Left renal pelvis (tissue), 4 donors: ENCODE results near the gene WDR38. TPM values are rescaled to one million over a fixed set of nuclear protein-coding genes. Genes with fewer than 3 reads are reported as not detected.

Experiments used
- DNase-seq, 4 donors: peaks; one replicate each; pipeline ENCODE4 v3.0.0-alpha.2; 2013; ENCODE audit warnings: low read depth in 4 of 4, low spot score in 3 of 4
- polyA plus RNA-seq, 4 donors: library from polyadenylated mRNA; unstranded; fragments of 120-200 nt; gene quantifications; one replicate each; pipeline ENCODE4 v1.2.1, GENCODE V29; 2013; ENCODE audit not compliant: insufficient read length in 4 of 4

Gene WDR38
- polyA plus RNA-seq, 4 donors = 0.11 to 0.60 (median 0.25) TPM

DNA sequence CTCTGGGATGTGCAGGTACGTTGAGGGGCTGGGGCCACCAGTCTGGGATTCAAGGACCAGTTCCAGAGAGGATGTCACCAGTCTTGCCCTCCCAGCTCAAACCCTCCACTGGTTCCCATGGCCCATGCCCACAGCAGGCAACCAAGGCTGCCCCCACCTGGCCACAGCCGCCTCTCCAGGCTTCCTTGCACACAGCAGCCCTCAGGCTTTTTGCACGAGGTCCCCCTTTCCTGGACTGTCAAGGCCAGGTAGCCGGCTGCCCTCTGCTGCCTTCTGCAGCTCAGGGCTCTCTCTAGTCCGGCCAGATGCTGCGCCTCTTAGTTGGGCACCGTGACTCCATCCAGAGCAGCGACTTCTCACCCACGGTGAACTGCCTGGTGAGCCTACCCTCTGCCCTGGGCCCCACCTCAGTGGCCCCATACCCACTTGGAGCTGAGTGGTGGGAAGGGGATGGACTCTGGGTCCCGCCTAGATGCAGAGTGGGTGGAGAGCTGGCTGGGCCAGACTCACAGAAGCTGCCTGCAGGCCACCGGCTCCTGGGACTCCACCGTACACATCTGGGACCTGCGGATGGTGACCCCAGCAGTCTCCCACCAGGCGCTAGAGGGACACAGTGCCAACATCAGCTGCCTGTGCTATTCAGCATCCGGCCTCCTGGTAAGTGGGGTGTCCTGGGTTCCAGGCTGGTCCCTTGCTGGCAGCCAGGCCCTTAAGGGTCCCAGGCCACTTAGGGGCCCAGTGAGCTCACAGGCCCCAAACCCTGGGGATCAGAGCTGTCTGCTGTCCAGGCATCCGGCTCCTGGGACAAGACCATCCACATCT, 2.9 kb downstream of the WDR38 start:
- no peak for DNase-seq

DNA sequence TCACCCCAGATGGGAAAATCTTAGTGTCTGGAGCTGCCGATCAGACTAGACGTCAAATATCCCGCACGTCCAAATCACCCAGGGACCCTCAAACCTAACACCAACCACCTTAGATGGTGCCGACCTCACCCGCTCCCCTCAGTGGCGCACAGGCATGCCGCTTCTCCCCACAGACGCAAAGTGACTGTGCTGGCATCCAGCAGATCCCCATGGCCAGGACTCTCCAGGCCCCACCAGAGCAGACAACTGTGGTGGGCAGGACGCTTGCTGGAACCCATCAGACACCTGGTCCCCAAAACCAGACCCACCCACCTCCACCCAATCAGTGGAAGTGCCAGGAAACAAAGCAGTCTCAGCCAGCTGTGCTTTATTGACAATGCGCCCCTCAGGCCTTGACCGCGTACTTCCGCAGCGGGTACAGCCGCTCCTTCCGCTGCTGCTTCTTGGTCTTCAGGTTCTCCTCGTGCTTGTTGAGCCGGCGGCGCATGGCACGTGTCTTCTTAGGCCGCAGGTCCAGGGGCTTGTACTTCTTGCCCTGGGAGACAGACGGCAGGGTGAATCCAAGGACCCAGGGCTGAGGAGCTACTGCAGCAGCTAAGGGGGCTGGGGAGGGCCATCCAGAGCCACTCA, 4.4 kb downstream of the WDR38 start:
- no peak for DNase-seq

DNA sequence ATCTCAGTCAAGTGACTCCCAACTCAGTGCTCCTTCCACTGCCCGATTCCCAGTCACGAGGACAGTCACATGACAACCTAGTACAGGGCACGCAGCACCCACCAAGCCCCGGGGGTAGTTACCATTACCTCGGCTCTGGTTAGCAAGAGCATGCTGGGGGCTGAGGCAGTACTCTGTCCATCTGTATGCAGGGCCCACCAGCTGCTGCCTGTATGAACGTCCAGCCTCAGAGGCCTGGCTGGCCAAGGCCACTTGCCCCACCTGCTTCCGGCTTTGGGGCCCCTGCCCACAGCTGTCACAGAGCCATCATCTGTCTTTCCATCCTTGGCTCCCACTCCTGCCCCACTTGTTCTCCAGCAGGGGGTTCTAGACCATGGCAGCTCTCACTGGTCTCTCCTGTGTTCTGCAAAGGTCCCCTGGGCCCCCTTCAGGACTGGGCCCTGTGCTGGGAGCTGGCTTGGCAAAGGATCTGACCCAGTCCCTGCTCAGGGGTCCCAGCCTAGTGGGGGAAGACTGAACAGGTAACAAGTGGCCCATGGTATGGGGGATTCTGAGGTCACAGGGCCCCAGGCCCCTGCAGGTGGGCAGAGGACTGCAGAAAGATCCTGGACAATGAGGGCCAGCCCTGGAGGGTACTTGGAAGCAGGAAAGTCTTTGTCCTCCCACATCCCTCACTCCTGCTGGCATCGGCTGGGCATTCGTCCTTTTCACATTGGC, 5.2 kb downstream of the WDR38 start:
- no peak for DNase-seq

DNA sequence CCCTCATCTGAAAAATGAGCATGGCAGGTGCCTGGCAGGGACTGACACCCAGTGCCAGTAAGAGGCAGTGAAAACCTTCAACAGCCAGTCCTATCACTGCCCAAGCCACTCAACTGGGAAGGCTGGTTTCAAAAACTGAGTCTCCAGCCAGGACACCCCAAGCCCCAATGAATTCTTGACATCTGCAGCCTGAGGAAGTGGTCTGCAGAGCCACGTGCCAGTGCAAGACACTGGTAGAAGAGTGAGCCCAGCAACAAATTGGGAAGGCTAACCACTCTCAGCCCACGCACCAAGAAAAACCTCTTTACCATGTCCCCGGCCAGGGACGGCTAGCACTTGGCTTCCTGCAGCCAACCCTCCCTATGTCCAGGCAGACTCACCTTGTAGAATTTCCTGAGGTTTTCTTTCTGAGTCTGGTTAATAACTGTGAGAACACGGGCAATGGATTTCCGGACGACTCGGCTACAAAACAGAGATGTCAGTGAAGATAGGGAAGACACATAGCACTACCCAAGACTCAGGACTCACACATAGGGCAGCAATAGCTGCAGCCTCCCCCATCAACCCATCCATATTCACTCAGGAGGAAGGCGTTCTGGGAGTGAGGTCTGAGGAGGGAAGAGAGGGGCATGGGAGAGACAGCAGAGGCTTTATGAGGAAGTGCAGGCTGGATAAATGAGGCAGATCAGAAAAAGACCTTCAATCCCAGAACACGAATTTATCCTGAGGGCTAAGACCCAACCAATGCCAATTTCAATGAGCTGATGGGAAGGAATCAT, 6.7 kb downstream of the WDR38 start:
- no peak for DNase-seq

DNA sequence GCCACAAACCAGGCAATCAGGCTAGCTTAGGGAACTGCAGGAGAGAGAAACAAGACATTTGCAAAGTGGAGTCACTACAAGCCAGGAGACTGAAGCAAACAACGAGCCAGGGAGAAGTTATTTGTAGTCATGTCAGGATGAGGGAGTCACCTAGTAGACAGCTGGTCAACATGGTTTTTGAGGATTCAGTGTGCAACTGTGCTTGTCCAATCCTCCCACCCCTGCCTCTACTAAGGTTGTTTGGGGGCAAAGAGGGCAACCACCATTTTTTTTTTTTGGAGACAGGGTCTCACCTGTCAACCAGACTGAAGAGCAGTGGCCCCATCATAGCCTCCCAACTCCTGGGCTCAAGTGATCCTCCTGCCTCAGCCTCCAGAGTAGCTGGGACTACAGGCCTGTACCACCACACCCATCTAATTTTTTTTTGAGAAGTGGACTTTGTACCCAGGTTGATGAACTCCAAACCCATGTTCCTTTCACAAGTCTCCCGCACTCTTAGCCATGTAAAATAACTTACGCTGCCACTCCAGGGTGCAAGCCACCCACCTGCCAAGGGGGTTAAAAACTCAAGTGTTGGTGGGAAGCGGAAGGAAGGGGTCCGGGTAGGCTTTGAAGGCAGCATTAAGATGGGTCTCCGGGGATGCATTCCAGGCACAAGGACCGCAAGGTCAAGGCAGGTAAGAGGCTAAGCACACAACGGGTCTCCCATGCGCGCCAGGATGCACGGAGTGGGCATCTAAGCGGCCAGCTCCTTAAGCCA, 7.5 kb downstream of the WDR38 start:
- DNase-seq = no peak

DNA sequence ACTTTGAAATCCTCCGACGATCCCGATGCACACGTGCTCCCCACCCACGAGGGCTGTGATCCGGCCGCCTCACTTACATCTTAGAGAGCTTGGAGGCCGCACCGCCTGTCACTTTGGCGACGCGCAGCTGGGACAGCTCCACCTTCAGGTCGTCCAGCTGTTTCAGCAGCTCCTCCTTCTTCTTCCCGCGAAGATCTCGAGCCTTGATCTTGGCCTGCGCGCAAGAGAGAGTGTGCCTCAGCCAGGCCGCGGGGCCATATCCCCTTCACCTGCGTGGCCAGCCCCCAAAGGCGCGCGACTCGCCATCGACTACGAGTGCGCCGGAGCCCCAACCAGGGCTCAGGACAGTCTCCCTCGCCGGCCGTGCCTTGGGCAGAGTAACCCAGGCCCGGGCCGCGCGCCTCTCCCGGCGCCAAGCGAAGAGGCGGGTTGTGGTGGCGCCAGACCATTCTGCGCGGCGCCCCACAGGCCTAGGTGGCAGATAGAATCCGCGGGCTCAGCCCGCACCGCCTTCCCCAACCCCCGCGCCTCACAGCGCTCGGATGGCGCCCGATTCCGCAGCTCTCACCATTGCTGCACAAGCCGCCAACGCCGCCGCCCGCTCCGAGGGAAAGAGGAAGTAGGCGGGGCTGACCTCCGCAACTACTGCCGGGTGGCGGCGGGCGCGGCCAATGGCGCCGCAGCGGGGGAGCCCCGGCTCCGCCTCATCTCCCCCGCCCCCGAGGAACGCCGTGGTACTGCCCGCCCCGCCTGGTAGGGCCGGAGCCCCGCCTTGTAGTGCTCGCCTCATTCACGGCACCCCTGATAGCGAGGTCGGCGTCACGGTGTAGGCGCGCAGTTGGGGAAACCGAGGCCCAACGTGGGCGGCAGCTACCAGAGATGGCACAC, 8.3 kb downstream of the WDR38 start, which contains the start of the genes ARPC5L and RPL35:
Gene ARPC5L (plus strand): TSS at position 789 of the 888 bp plus-strand sequence. CDS start 7,161 bp downstream, outside the sequence.
Gene RPL35 (minus strand): TSS at position 616 of the 888 bp plus-strand sequence. CDS start 45 bp downstream, at position 571.
- DNase-seq = peak; percentile 77 to 87 (median 83)

DNA sequence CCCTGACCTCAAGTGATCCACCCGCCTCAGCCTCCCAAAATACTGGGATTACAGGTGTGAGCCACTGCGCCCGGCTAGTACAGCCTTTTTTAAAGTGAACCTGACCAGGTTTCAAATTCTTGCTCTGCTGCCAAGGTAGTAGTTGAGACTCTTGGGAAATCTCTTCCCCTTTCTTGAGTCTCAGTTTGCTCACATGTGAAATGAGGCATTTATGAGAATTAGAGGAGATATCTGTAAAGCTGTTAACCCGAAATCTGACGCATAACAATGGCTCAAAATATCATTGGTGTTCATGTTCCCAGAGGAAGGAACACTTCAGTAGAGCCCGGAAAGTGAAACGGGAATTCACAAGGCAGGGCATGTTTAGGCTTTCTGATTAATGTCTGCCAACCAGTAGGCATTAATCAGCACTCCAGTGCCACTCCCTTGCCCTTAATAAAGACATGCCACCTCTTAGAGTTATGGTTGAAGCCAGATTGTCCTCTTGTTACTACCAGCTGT, 10.2 kb downstream of the WDR38 start:
- DNase-seq = no peak

DNA sequence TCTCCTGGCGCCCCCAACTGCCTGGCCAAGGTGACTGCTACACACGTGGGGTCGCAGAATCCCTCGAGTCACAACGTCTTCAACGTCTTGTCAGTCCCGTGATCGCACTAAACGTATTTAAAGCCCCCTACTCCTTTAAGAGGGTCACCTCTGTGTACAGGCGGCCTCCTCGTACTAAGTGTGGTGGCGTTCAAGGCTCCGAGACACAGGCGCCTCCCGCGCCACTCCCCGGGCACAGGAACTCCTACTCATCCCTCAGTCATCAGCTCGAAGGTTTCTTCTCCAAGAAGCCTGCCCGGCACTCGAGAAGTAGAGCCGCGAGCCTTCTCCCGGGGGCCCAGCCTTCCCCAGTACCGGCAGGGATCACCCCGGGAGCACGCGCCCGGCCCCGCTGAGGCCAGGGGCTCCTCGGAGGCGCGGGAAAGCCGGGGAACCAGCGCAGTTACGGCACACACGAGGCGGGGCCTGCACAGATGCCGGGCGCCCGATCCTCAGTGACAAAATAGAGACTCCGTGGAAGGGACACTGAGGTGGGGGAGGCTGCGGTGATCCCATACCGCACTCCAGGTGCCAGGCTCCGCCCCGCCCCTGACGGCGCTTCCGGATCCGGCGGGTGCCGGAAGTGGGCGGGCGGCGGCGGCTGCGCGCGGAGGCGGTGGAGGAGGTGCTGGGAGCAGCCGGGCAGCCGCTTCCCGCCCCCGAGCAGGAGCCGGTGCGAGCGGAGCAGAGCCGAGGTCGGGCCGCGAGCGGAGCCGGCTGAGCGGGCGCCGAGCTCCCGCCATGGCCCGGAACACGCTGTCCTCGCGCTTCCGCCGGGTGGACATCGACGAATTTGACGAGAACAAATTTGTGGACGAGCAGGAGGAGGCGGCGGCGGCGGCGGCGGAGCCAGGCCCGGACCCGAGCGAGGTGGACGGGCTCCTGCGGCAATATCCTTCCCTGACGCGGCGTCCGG, 15.5 kb downstream of the WDR38 start:
- peak in 2 of 4 donors; percentile 63 to 66 for DNase-seq

DNA sequence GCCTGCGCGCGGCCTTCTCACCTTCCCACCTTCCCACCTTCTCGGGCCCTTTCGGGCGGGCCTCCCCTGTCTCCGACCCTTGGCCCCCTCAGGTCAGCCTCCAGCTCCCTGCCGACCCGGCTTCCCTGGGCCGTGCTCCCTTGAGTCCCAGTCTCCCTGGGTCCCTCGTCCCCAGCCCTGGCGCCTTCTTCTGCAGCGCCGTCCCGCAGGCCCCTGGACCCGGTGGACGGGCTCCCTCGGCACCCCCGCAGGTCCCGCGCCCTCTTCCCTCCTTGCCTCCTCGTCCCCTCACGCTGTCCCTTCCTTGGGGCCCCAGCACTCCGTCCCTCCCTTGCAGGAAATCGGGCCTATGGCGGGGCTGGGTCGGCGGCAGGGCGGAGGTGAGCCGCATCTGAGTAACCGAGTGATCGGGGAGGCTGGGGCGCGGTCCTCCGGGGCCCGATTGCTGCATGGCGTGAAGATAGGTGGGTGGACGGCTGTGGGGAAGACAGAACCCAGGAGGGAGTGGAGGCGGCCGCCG, 16.3 kb downstream of the WDR38 start:
- DNase-seq = no peak

DNA sequence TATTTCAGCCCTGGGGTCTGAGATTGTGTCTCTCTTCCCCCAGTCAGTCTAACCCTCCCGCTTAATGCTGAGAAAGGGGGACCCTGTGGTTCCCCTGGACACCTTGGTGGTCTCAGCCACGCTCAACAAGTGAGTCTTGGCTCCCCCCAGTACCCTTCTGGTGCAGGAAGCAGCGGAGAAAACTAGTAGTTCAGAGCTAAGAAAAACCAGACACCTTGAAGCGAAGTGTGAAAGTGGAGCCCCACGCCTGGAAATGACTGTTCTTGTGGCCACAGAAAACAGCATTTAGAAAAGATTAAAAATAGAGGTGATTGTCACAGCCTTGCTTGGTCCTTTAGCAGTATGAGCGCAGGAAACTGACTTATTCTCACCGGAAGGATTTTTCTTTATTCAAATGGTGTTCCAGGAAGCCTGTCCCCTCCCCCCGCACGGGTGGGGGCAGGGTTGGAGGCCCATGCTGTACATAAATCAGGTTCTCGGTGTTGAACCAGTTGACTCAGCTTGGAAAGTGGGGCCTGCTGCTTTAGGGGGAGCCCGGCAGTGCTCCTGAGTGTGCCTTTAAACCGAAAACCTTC, 16.8 kb downstream of the WDR38 start:
- DNase-seq = no peak

DNA sequence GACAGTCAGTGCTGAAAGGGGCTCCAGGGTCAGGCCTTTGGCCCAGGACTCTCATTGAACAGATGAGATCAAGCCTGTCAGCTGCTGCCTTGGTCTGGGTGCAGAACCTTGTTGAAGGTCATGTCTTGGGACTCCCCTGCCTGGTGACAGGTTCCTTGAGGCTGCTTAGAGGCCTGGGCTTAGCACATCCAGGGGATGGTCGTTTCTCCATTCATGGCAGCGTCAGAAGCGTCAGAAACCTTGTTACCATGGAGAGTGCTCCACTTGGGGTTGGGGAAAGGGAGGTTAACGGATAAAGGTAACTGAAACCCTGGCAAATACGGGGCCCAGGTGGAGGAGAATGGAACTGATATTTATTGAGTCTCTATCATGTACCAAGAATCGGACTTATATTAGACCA, 17.5 kb downstream of the WDR38 start:
- no peak for DNase-seq

DNA sequence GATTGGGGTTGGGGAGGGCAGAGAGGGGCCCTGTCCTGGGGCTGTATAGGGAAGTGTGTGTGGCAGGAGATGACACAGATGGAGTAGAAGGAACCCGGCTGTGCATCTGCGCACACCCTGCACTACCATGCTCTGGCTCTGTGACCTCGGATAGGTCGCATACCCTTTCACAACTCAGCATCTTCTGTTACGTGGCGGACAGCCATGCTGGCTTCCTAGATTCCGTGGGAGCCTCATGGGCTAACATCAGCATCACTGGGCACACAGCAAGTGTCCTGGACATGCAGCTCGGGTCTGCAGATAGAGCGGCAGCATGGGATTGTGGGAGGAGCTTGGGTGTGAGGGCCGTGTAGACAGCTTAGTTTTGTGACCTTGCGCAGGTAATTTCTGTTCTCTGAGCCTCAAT, 17.9 kb downstream of the WDR38 start:
- no peak for DNase-seq

DNA sequence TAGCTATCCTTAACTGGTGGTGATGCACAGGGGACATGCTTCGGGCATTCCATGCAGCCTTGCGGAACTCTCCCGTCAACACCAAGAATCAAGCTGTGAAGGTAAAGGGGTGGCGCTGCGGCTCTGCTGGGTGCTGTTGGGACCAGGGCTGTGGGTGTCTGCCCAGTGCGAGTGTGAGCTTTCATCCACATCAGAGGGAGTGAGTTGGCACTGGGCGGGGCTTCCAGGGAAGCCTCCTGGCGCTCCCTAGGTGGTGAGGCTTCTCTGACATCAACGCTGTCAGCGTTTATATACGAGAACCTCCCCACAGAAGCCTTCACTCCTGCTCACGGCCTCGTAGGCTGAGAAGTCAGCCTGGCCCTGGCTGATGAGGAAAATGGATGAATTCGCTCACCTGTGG, 20.4 kb downstream of the WDR38 start:
- no peak for DNase-seq

DNA sequence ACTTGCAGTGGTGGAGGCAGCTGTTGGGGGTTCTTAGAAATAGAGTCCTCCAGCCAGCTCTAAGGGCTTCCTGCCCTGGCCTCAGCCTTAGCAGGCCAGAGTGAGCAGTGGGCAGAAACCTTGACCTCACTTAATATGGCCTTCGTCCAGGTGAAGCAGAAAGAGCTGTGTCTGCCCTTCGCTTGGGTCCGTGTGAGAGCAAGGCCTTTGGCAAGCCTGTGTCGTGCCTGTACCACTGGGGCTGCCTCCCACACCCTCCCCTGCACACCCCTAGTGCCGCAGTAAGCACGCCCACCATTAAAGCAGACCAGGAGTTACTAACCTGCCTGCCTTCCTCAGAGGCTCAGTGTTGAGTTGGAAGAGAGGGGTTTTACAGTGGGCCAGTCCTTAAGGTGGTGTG, 22.2 kb downstream of the WDR38 start:
- DNase-seq = no peak

DNA sequence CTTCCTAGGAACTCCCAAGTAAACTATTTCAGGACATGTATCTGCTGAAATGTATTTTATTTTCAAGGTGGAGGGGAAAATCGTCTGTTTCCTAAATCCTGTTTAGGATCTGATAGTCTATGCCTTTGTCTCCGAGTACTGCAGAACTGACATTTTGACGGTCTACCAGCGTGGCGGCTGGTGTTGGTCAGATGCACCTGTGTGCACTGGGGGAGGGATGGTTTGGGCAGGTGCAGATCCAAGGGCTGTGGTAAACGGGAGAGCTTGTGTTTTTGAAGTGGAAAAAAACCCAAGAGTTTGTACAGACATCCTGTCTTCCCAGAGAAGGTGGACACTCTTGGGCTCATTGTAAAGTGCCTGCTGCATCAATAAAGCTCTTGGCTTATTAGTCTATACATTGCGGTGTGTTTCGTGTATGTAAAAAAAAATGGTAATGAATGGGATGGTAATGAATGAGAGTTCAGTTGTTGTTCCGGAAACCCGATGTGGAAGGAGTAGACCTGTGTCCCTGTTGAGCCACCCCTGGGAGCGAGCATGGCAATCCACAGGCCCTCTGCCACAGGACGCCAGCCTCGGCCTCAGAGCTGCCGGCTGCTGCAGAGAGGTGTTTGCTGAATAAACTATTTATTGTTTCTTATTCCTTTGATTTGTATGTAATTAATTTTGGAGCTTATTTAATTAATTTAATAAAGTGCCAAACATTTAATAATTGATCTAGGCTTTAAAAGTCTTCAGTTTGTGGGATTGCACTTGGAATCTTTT, 23.9 kb downstream of the WDR38 start:
- no peak for DNase-seq

DNA sequence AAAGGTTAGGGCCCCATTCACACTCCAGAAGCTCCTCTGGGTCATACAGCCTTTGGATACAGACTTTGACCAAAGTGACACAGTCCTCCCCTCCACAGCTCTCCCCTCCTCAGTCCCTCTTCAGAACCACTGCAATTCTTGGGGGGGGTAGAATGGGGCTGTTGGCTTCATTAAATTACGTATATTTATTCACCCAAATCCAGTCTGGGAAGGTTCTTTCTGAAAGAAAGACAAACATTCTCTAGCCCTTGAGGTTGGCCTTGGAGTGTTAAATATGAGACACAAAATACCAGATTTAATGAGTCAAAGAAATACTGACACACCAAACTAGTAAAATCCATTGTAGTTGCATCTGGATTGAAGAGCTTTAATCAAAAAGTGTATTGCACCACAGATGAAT, 24.8 kb downstream of the WDR38 start:
- DNase-seq = no peak
